Progenitor cell of endocrine pancreas (in vitro differentiated cells): ENCODE measurements around the gene SHC4. TPM values are rescaled to one million over a fixed set of nuclear protein-coding genes. Genes with fewer than 3 reads are reported as not detected.

Experiments used
- DNase-seq: peaks from one replicate; pipeline ENCODE4 v3.0.0; 2021; ENCODE audit warnings: low spot score; ENCODE audit not compliant: unreplicated experiment
- H3K27ac Mint-ChIP-seq: 2 replicates; pipeline ENCODE4 v1.8.0; 2021; ENCODE audit warnings: mild to moderate bottlenecking, moderate library complexity, mixed read lengths
- H3K27me3 Mint-ChIP-seq: 2 replicates; pipeline ENCODE4 v1.8.0; 2021; ENCODE audit warnings: mixed read lengths
- H3K36me3 Mint-ChIP-seq: 2 replicates; pipeline ENCODE4 v1.8.0; 2022; ENCODE audit warnings: mixed read lengths; ENCODE audit not compliant: insufficient read depth
- H3K4me1 Mint-ChIP-seq: 2 replicates; pipeline ENCODE4 v1.8.0; 2021; ENCODE audit warnings: low read depth, mixed read lengths
- H3K4me3 Mint-ChIP-seq: 2 replicates; pipeline ENCODE4 v1.8.0; 2021; ENCODE audit warnings: low read depth, mild to moderate bottlenecking, moderate library complexity, mixed read lengths
- H3K9me3 Mint-ChIP-seq: 2 replicates; pipeline ENCODE4 v1.8.0; 2021; ENCODE audit warnings: low read depth, mixed read lengths
- CTCF ChIP-seq: fragments of 200-600 bp; sonication (generic); IDR thresholded peaks from one replicate; pipeline ENCODE4 v1.5.0; 2021; ENCODE audit warnings: antibody characterized with exemption, mild to moderate bottlenecking; ENCODE audit not compliant: unreplicated experiment
- total RNA-seq: library from RNA; stranded (reverse); gene quantifications from 2 replicates; pipeline ENCODE4 v1.2.1, GENCODE V29; 2021

SHC4 gene
- total RNA-seq, 1 donor from 2014 or later, result 0.36 TPM

- peaks cover 20% of the 10 kb centered on the region for H3K36me3 Mint-ChIP-seq
- H3K4me1 Mint-ChIP-seq, result no peaks in the 10 kb centered on the region
- TF ChIP-seq CTCF, result no peak
- no peaks in the 10 kb centered on the region for H3K27me3 Mint-ChIP-seq
- H3K4me3 Mint-ChIP-seq, result no peak overlapping the region
- H3K27ac Mint-ChIP-seq, result peak overlapping the region; percentile 18
- DNase-seq, result no peak
- H3K9me3 Mint-ChIP-seq, result no peaks in the 10 kb centered on the region
Measured at GRCh38 chr15:48992096-48992495, 28.4 kb upstream of the SHC4 start.

GRCh38 chr15:48989170-48989569, 25.5 kb upstream of the SHC4 start:
- Mint-ChIP-seq H3K27me3 (no peaks in the 10 kb centered on the region), H3K27ac (no peak overlapping the region), H3K9me3 (no peaks in the 10 kb centered on the region), H3K4me3 (no peak overlapping the region), H3K4me1 (peaks cover 19% of the 10 kb centered on the region), H3K36me3 (peaks cover 11% of the 10 kb centered on the region)
- no peak for DNase-seq
- TF ChIP-seq CTCF, result no peak

- no peak for TF ChIP-seq CTCF
- peaks cover 1% of the 10 kb centered on the region for H3K36me3 Mint-ChIP-seq
- no peaks in the 10 kb centered on the region for H3K9me3 Mint-ChIP-seq
- peaks cover 20% of the 10 kb centered on the region for H3K4me1 Mint-ChIP-seq
- no peak overlapping the region for H3K4me3 Mint-ChIP-seq
- no peaks in the 10 kb centered on the region for H3K27me3 Mint-ChIP-seq
- no peak for DNase-seq
- peak overlapping the region; percentile 12 for H3K27ac Mint-ChIP-seq
Measured at GRCh38 chr15:48987142-48987541, 23.4 kb upstream of the SHC4 start.

GRCh38 chr15:48986240-48986639, 22.5 kb upstream of the SHC4 start:
- H3K27ac Mint-ChIP-seq, result no peak overlapping the region
- no peak overlapping the region for H3K4me3 Mint-ChIP-seq
- DNase-seq, result no peak
- TF ChIP-seq CTCF, result no peak
- H3K9me3 Mint-ChIP-seq, result no peaks in the 10 kb centered on the region
- H3K4me1 Mint-ChIP-seq, result peaks cover 20% of the 10 kb centered on the region
- peaks cover under 1% of the 10 kb centered on the region for H3K36me3 Mint-ChIP-seq
- H3K27me3 Mint-ChIP-seq, result peaks cover 6% of the 10 kb centered on the region

- TF ChIP-seq CTCF, result no peak
- no peak overlapping the region for H3K27ac Mint-ChIP-seq
- no peak for DNase-seq
- H3K4me1 Mint-ChIP-seq, result peaks cover 20% of the 10 kb centered on the region
- no peak overlapping the region for H3K4me3 Mint-ChIP-seq
- H3K36me3 Mint-ChIP-seq, result no peaks in the 10 kb centered on the region
- peaks cover 6% of the 10 kb centered on the region for H3K27me3 Mint-ChIP-seq
- H3K9me3 Mint-ChIP-seq, result no peaks in the 10 kb centered on the region
Measured at GRCh38 chr15:48985516-48985915, 21.8 kb upstream of the SHC4 start.
